Stimulated activated CD8-positive, alpha-beta memory T cell treated with anti-CD3 and anti-CD28 coated beads, Interleukin-15, amount 100 ng/mL, for 48 hours (primary cell): ENCODE data around the gene PROSER2.

Experiments
- DNase-seq, 2 donors: peaks; one replicate each; pipeline ENCODE4 v3.0.0-alpha.2; 2020; ENCODE audit warnings: low read depth in 2 of 2

The PROSER2 gene

GRCh38 chr10:11869219-11869618 is 46.1 kb downstream of the PROSER2 start:
- no peak for DNase-seq

GRCh38 chr10:11869743-11870460 is 46.7 kb downstream of the PROSER2 start:
- no peak for DNase-seq

GRCh38 chr10:11870461-11870780 is 47.3 kb downstream of the PROSER2 start:
- no peak for DNase-seq

- DNase-seq: no peak
Measured at GRCh38 chr10:11870900-11871400, 47.8 kb downstream of the PROSER2 start.

GRCh38 chr10:11871466-11871865 is 48.3 kb downstream of the PROSER2 start:
- no peak for DNase-seq

- DNase-seq: peak; percentile 64 to 70
Measured at GRCh38 chr10:11874568-11875493, 51.7 kb downstream of the PROSER2 start.

- no peak for DNase-seq
Measured at GRCh38 chr10:11875494-11876281, 52.5 kb downstream of the PROSER2 start.

- no peak for DNase-seq
Measured at GRCh38 chr10:11876324-11876723, 53.2 kb downstream of the PROSER2 start.

- no peak for DNase-seq
Measured at GRCh38 chr10:11876805-11877590, 53.8 kb downstream of the PROSER2 start.

GRCh38 chr10:11877591-11877905 is 54.4 kb downstream of the PROSER2 start:
- no peak for DNase-seq

- no peak for DNase-seq
Measured at GRCh38 chr10:11878776-11879175, 55.6 kb downstream of the PROSER2 start.

GRCh38 chr10:11879387-11880094 is 56.4 kb downstream of the PROSER2 start:
- no peak for DNase-seq

- DNase-seq: no peak
Measured at GRCh38 chr10:11880151-11881029, 57.2 kb downstream of the PROSER2 start.

- no peak for DNase-seq
Measured at GRCh38 chr10:11881030-11881476, 57.9 kb downstream of the PROSER2 start.

GRCh38 chr10:11881477-11882417 is 58.6 kb downstream of the PROSER2 start:
- no peak for DNase-seq

GRCh38 chr10:11882646-11883375 is 59.7 kb downstream of the PROSER2 start:
- no peak for DNase-seq

- no peak for DNase-seq
Measured at GRCh38 chr10:11884706-11885423, 61.7 kb downstream of the PROSER2 start.
